OCI-LY7 (cell line): Measurements from ENCODE around the gene CD99. TPM values are rescaled to one million over a fixed set of nuclear protein-coding genes. Genes with fewer than 3 reads are reported as not detected.

ENCODE experiments used
- BruUV-seq: library from RNA; stranded (reverse); fragments of 400-500 nt; replicated peaks from 2 replicates; lab custom pipeline; 2021; lab: Mats Ljungman, UMichigan
- CTCF ChIA-PET: fragments of 300-600 bp; sonication (Branson Sonifier 250); formaldehyde crosslinking; loops from one replicate; lab custom pipeline; 2022; ENCODE audit warnings: antibody characterized with exemption; ENCODE audit not compliant: unreplicated experiment; lab: Charles Lee
- POLR2A ChIA-PET: fragments of 300-600 bp; sonication (Branson Sonifier 250); formaldehyde crosslinking; loops from one replicate; lab custom pipeline; 2022; ENCODE audit warnings: antibody characterized with exemption; lab: Charles Lee
- DNase-seq: peaks from one replicate; pipeline ENCODE4 v3.0.0-alpha.2; 2015; ENCODE audit warnings: low spot score
- H2AFZ ChIP-seq: fragments of 200-600 bp; sonication (generic), shearing (Covaris generic); 2 replicates; pipeline ENCODE4 v1.6.1; 2014; ENCODE audit warnings: mild to moderate bottlenecking, antibody characterized with exemption, low read length, moderate library complexity
- H3K27ac ChIP-seq: fragments of 200-600 bp; sonication (generic); 2 replicates; pipeline ENCODE4 v1.5.1; 2014; ENCODE audit warnings: mixed run types, low read depth, mild to moderate bottlenecking, moderate library complexity, low read length, inconsistent platforms; ENCODE audit not compliant: poor library complexity, severe bottlenecking
- H3K36me3 ChIP-seq: fragments of 200-600 bp; sonication (generic); 2 replicates; pipeline ENCODE4 v1.6.1; 2014; ENCODE audit warnings: mild to moderate bottlenecking, antibody characterized with exemption, low read length, moderate library complexity, mixed read lengths; ENCODE audit not compliant: insufficient read depth
- H3K4me1 ChIP-seq: fragments of 200-600 bp; sonication (generic); 2 replicates; pipeline ENCODE4 v1.5.1; 2014; ENCODE audit warnings: mild to moderate bottlenecking, low read length; ENCODE audit not compliant: insufficient read depth, poor library complexity, severe bottlenecking
- H3K4me2 ChIP-seq: fragments of 200-600 bp; sonication (generic); 2 replicates; pipeline ENCODE4 v1.6.1; 2014; ENCODE audit warnings: mild to moderate bottlenecking, low read length
- H3K4me3 ChIP-seq: fragments of 200-600 bp; sonication (generic); 2 replicates; pipeline ENCODE4 v1.5.1; 2014; ENCODE audit warnings: mild to moderate bottlenecking, low read depth, low read length; ENCODE audit not compliant: poor library complexity, severe bottlenecking
- H3K79me2 ChIP-seq: fragments of 200-600 bp; sonication (generic); 2 replicates; pipeline ENCODE4 v1.6.1; 2016; ENCODE audit warnings: low read depth, mild to moderate bottlenecking, low read length, moderate library complexity, mixed read lengths; ENCODE audit not compliant: insufficient read depth
- H3K9me2 ChIP-seq: fragments of 200-600 bp; sonication (generic); 2 replicates; pipeline ENCODE4 v1.6.1; 2016; ENCODE audit warnings: mild to moderate bottlenecking, low read length, mixed read lengths; ENCODE audit not compliant: insufficient read depth
- H3K9me3 ChIP-seq: fragments of 200-600 bp; sonication (generic); 2 replicates; pipeline ENCODE4 v1.6.1; 2014; ENCODE audit warnings: mild to moderate bottlenecking, mixed run types, low read length, mixed read lengths
- H4K20me1 ChIP-seq: fragments of 200-600 bp; sonication (generic); 2 replicates; pipeline ENCODE4 v1.6.1; 2014; ENCODE audit warnings: mild to moderate bottlenecking, antibody characterized with exemption, low read length, moderate library complexity, mixed read lengths; ENCODE audit not compliant: insufficient read depth
- CTCF ChIP-seq: fragments of 200-600 bp; sonication (generic); conservative IDR thresholded peaks from 2 replicates; pipeline ENCODE4 v1.5.1; 2014; ENCODE audit warnings: mild to moderate bottlenecking, antibody characterized with exemption, low read length, moderate library complexity, mixed read lengths
- EZH2phosphoT487 ChIP-seq: fragments of 200-600 bp; sonication (generic); IDR thresholded peaks from 2 replicates; pipeline ENCODE4 v1.6.1; 2018; ENCODE audit warnings: low read depth, borderline replicate concordance, mild to moderate bottlenecking, mixed run types, antibody characterized with exemption, low read length, moderate library complexity, mixed read lengths
- intact Hi-C: fragments of 100-400 bp; cut with micrococcal nuclease; formaldehyde crosslinking; loops from one replicate; pipeline ENCODE4 v1.10.0; 2022; ENCODE audit not compliant: unreplicated experiment
- total RNA-seq, 2 experiments: library from RNA; depleted of rRNA in 1 of 2; stranded (reverse); fragments of >200 nt in 1 of 2; shearing (Covaris generic) in 1 of 2; gene quantifications; 2 replicates each; pipeline ENCODE4 v1.2.3, GENCODE V29; 2014 to 2022

CD99 gene
- total RNA-seq, 2 experiments from 2014 or later = 80.7 to 119 TPM

- Histone ChIP-seq H3K4me1 (no peaks in the 10 kb centered on the region), H3K4me3 (no peak overlapping the region), H2AFZ (no peak overlapping the region), H3K36me3 (no peaks in the 10 kb centered on the region), H3K27ac (no peak overlapping the region), H4K20me1 (no peaks in the 10 kb centered on the region), H3K9me3 (no peaks in the 10 kb centered on the region), H3K9me2 (no peaks in the 10 kb centered on the region), H3K79me2 (no peaks in the 10 kb centered on the region), H3K4me2 (no peak overlapping the region)
- DNase-seq = no peak
- ChIA-PET POLR2A (no interaction called here), CTCF (no interaction called here)
- no TSS peak for BruUV-seq
- TF ChIP-seq EZH2phosphoT487 (no peak), CTCF (no peak)
- intact Hi-C loops = no loop called here
These were observed 26.6 kb upstream of the CD99 start for GRCh38 chrX:2664502-2664901.

DNA sequence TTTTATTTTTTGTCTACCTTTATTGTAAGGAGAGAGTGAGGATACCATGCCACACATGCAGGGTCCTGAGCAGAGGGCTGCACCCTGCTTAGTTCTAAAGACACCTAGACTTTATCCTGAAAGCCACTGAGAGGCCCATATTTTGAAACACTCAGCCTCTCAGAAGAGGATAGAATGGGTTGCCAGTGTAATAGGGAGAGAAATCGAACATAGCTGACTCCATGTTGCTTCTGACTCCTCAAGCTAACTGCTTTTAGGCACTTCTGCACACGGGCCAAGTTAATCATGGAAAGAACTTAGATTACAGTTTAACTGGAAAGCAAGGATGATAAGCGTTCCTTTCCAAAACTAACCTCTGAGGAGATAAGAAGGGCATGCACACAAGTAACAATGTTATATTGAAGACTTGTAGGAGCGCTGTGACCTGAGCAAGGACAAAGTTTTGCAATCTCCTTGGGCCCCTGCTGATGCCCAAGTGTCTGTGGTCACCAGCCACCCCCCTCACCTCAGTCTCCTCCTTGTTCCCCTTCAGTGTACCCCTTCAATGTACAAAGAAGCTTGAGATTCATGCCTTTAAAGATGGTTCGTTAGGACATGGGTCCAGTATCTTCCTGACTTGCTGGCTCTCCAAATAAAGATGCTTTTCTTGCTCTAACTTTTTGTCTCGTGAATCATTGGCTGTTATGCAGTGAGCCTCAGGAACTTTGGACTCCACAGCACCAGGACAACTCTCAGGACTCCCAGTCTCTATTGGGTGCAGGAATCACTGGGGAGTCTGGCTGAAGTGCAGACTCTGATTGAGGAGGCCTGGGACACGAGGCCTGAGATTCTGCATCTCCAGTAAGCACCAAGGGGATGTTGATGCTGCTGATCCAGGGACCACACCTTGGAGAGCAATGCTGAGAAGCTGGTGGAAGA is 25.4 kb upstream of the CD99 start:
- no peaks in the 10 kb centered on the region for H3K9me2 ChIP-seq

More for the DNA sequence above, 25.4 kb upstream of the CD99 start:
- CTCF ChIA-PET = no interaction called here
- no peaks in the 10 kb centered on the region for H3K36me3 ChIP-seq
- H2AFZ ChIP-seq = no peak overlapping the region
- H3K79me2 ChIP-seq = no peaks in the 10 kb centered on the region
- TF ChIP-seq CTCF = no peak
- TF ChIP-seq EZH2phosphoT487 = no peak
- no peaks in the 10 kb centered on the region for H3K9me3 ChIP-seq
- H3K27ac ChIP-seq = no peak overlapping the region
- H4K20me1 ChIP-seq = no peaks in the 10 kb centered on the region
- DNase-seq = no peak
- POLR2A ChIA-PET = no interaction called here
- H3K4me3 ChIP-seq = no peak overlapping the region
- no peaks in the 10 kb centered on the region for H3K4me1 ChIP-seq
- intact Hi-C loops = no loop called here
- no peak overlapping the region for H3K4me2 ChIP-seq
- no TSS peak for BruUV-seq
